ENCODE measurements around the gene EBF3. TPM values are rescaled to one million over a fixed set of nuclear protein-coding genes. Genes with fewer than 3 reads are reported as not detected.

Gene EBF3
- total RNA-seq, 2 experiments from 2014 or later = not detected

- no peaks in the 10 kb centered on the region for H3K36me3 Mint-ChIP-seq (ENCODE audit: low read depth)
- intact Hi-C loops (cut with micrococcal nuclease) = no loop called here
- no peak for DNase-seq
- no peak overlapping the region for H3K4me3 Mint-ChIP-seq
- H3K27ac Mint-ChIP-seq = no peak overlapping the region
- H3K9me3 Mint-ChIP-seq = no peaks in the 10 kb centered on the region
- CTCF ChIA-PET = no interaction called here
- peaks cover 5% of the 10 kb centered on the region for H3K27me3 Mint-ChIP-seq (ENCODE audit: low read depth)
- H3K4me1 Mint-ChIP-seq (ENCODE audit: low read depth) = no peaks in the 10 kb centered on the region
These were observed 19.0 kb downstream of the EBF3 start for GRCh38 chr10:129945064-129945463.

- H3K36me3 Mint-ChIP-seq (ENCODE audit: low read depth) = no peaks in the 10 kb centered on the region
- CTCF ChIA-PET = no interaction called here
- no peak overlapping the region for H3K27ac Mint-ChIP-seq
- no peaks in the 10 kb centered on the region for H3K4me1 Mint-ChIP-seq (ENCODE audit: low read depth)
- DNase-seq = no peak
- intact Hi-C loops (cut with micrococcal nuclease) = no loop called here
- H3K27me3 Mint-ChIP-seq (ENCODE audit: low read depth) = peaks cover 7% of the 10 kb centered on the region
- H3K9me3 Mint-ChIP-seq = no peaks in the 10 kb centered on the region
- no peak overlapping the region for H3K4me3 Mint-ChIP-seq
These were observed 19.6 kb downstream of the EBF3 start for GRCh38 chr10:129944456-129944855.

DNA sequence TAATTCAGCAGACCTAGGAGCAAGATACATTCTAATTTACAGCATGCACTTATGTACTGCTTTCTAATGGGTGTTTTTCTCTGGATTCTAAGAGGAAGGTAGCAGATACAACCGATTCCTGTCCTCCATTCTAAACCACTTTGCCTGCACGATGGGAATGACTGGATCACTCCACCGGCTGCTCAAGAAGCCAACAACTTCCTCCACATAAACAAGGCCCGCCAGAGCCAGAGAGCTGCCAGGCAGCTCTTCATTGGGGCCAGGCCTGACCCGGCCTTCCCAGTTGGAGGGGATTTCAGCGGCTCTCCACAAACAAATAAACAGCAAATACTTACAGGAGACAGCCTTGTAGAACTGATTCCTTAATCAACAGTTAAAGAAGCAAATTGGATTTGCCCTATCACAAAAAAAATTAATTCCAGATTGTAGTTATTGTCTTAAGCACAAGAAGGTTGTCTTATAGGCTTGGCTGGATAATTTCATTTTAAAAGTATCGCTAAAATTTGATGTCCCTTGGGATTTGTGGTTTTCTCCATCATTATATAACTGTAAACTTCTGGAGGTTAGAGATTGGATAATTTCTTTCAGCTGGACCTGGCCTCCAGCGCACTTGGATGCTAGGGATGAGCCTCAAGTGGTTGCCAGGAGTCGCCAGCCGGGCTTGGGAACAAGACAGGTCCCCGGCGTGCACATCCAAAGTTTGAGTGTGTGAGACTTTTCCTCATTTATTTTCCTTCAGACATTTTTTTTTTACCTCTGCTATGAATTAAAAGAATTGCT lies 20.9 kb downstream of the EBF3 start:
- Mint-ChIP-seq H3K4me3 (no peak overlapping the region), H3K36me3 (ENCODE audit: low read depth) (no peaks in the 10 kb centered on the region), H3K27ac (no peak overlapping the region), H3K9me3 (no peaks in the 10 kb centered on the region), H3K27me3 (ENCODE audit: low read depth) (peaks cover 8% of the 10 kb centered on the region), H3K4me1 (ENCODE audit: low read depth) (no peaks in the 10 kb centered on the region)
- intact Hi-C loops (cut with micrococcal nuclease) = no loop called here
- CTCF ChIA-PET = no interaction called here
- DNase-seq = no peak

DNA sequence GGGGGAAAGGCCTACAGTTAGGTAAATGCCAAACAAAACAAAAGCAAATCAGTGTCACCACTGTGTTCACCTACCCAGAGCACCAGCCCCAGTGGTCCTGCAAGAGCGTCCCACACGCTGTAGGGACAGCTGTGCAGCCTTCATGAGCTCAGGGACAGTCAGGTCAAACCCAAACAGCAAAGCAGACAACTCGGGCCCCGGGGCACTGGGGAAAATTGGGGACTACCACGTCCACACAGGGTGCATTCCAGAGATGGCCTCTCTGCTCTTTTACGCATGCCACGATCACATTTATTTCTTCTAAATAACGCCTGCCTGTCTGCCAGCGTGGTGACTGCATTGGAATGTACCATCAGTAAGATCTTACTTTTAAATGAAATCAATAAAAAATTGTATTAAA lies 21.7 kb downstream of the EBF3 start:
- DNase-seq = no peak
- Mint-ChIP-seq H3K9me3 (no peaks in the 10 kb centered on the region), H3K27ac (no peak overlapping the region), H3K27me3 (ENCODE audit: low read depth) (peaks cover 8% of the 10 kb centered on the region), H3K4me1 (ENCODE audit: low read depth) (no peaks in the 10 kb centered on the region), H3K4me3 (no peak overlapping the region), H3K36me3 (ENCODE audit: low read depth) (no peaks in the 10 kb centered on the region)
- intact Hi-C loops (cut with micrococcal nuclease) = no loop called here
- CTCF ChIA-PET = no interaction called here

- intact Hi-C loops (cut with micrococcal nuclease) = no loop called here
These were observed 22.1 kb downstream of the EBF3 start for GRCh38 chr10:129942019-129942277.

DNA sequence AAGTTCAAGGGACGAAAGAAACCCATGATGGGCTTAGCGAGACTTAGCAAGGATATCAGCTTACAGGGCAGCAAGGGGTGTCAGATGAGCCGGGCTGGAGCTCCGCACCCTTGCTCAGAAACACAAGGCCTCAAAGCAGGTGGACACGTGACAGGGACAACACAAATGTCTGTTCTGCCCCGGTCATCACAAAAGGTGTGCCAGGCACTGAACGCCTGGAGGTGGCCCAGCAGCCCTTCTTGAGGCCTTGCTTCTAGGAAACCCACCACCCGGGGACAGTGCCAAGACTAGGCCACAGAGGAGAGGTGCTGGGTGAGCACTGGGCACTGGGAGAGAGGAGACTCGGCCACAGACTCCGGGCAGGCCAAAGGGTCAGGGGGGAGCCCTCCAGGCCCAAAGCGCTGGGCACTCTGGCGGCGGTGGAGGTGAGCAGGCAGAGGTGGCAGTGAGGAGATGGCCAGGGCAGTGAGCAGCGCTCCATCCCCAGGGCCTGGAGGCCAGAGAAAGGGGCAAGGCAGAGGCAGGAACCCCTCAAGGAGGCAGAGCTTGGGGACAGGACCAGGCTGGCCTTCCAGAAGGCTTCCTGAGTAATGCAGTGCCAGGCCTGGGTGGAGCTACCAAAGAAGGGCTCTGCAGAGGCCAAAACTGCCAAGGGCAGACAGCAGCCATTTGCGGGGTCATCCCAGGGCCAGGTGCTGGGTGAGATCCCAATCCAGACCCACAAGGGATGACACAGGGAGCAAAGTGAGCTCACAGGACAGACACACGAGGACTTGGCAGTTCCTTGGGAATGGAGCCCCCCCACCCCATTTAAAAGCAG lies 22.7 kb downstream of the EBF3 start:
- DNase-seq = no peak
- intact Hi-C loops (cut with micrococcal nuclease) = no loop called here
- H3K36me3 Mint-ChIP-seq (ENCODE audit: low read depth) = no peaks in the 10 kb centered on the region
- H3K4me3 Mint-ChIP-seq = no peak overlapping the region
- no peaks in the 10 kb centered on the region for H3K9me3 Mint-ChIP-seq
- CTCF ChIA-PET = interaction anchor here (0.7 kb wide), 1 partner anchor 947 kb away, joined by 3 read pairs; no protein-coding TSS in a partner anchor
- peaks cover 7% of the 10 kb centered on the region for H3K27me3 Mint-ChIP-seq (ENCODE audit: low read depth)
- no peak overlapping the region for H3K27ac Mint-ChIP-seq
- no peaks in the 10 kb centered on the region for H3K4me1 Mint-ChIP-seq (ENCODE audit: low read depth)

More at GRCh38 chr10:129942019-129942277, 22.1 kb downstream of the EBF3 start:
- Mint-ChIP-seq H3K27ac (no peak overlapping the region), H3K36me3 (ENCODE audit: low read depth) (no peaks in the 10 kb centered on the region), H3K9me3 (no peaks in the 10 kb centered on the region), H3K4me1 (ENCODE audit: low read depth) (no peaks in the 10 kb centered on the region), H3K27me3 (ENCODE audit: low read depth) (peaks cover 8% of the 10 kb centered on the region), H3K4me3 (no peak overlapping the region)
- CTCF ChIA-PET = interaction anchor here (0.7 kb wide), 1 partner anchor 948 kb away, joined by 3 read pairs; no protein-coding TSS in a partner anchor
- no peak for DNase-seq

DNA sequence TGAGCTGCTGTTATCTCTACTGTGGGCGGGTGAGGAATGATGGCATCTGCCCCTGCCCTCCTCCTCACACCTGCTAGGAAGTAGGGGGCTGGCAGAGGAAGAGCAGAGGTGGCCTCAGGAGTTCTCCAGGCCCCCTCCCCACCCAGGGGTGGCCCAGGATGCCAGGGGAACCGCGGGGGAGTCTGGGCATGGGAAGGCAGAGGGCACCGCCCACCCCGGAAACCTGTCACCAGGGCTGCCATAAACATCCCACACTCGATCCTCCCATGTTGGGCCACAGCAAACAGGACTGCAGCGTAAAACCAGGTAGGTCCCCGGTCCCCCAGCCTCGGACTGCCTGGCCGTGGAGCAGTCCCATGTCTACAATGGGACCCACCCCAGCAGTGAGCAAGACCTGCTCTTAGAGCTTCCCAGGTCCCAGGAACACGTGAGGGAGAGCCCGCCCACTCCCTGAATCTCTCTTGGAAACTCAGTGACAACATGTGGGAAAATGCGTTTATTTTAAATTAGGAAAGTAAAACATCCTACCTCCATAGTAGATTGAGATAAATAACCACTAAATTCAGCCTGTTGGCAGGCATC lies 23.4 kb downstream of the EBF3 start:
- Mint-ChIP-seq H3K27ac (no peak overlapping the region), H3K27me3 (ENCODE audit: low read depth) (peaks cover 6% of the 10 kb centered on the region), H3K4me3 (no peak overlapping the region), H3K36me3 (ENCODE audit: low read depth) (no peaks in the 10 kb centered on the region), H3K4me1 (ENCODE audit: low read depth) (no peaks in the 10 kb centered on the region), H3K9me3 (no peaks in the 10 kb centered on the region)
- intact Hi-C loops (cut with micrococcal nuclease) = no loop called here
- CTCF ChIA-PET = no interaction called here
- no peak for DNase-seq

GRCh38 chr10:129939416-129940275 lies 24.4 kb downstream of the EBF3 start:
- no peaks in the 10 kb centered on the region for H3K36me3 Mint-ChIP-seq (ENCODE audit: low read depth)
- no peak for DNase-seq
- peaks cover 3% of the 10 kb centered on the region for H3K27me3 Mint-ChIP-seq (ENCODE audit: low read depth)
- no peak overlapping the region for H3K4me3 Mint-ChIP-seq
- no peaks in the 10 kb centered on the region for H3K4me1 Mint-ChIP-seq (ENCODE audit: low read depth)
- H3K27ac Mint-ChIP-seq = no peak overlapping the region
- H3K9me3 Mint-ChIP-seq = no peaks in the 10 kb centered on the region
- intact Hi-C loops (cut with micrococcal nuclease) = no loop called here
- CTCF ChIA-PET = interaction anchor here (0.8 kb wide), 1 partner anchor 32 kb away, joined by 3 read pairs; no protein-coding TSS in a partner anchor

- Mint-ChIP-seq H3K27me3 (ENCODE audit: low read depth) (peaks cover 6% of the 10 kb centered on the region), H3K9me3 (no peaks in the 10 kb centered on the region), H3K27ac (no peak overlapping the region), H3K4me1 (ENCODE audit: low read depth) (no peaks in the 10 kb centered on the region), H3K4me3 (no peak overlapping the region), H3K36me3 (ENCODE audit: low read depth) (no peaks in the 10 kb centered on the region)
- intact Hi-C loops (cut with micrococcal nuclease) = no loop called here
- DNase-seq = no peak
- CTCF ChIA-PET = no interaction called here
These were observed 25.6 kb downstream of the EBF3 start for GRCh38 chr10:129938460-129938859.

DNA sequence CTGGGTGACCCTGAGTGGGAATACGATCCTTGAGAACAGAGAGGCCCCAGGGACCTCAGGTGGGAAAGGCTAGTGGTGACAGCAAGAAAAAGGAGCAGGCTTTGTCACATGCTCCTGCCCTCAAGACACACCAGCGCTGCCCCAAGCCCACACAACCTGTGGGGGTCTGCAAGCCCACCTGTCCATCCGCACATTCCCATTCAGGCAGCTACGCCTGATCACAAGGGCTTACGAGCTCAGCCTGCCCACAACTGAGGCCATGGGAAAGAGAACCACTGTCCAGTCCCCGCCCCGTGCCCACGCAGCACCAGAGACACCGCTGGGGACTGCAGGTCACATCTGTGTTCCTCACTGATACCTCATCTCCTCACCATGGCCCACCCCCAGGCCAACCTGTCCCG lies 26.7 kb downstream of the EBF3 start:
- Mint-ChIP-seq H3K27ac (no peak overlapping the region), H3K4me1 (ENCODE audit: low read depth) (no peaks in the 10 kb centered on the region), H3K36me3 (ENCODE audit: low read depth) (no peaks in the 10 kb centered on the region), H3K9me3 (no peaks in the 10 kb centered on the region), H3K27me3 (ENCODE audit: low read depth) (peaks cover 6% of the 10 kb centered on the region), H3K4me3 (no peak overlapping the region)
- CTCF ChIA-PET = no interaction called here
- no peak for DNase-seq
- intact Hi-C loops (cut with micrococcal nuclease) = no loop called here

- no peaks in the 10 kb centered on the region for H3K9me3 Mint-ChIP-seq
- CTCF ChIA-PET = no interaction called here
- H3K4me1 Mint-ChIP-seq (ENCODE audit: low read depth) = no peaks in the 10 kb centered on the region
These were observed 27.2 kb downstream of the EBF3 start for GRCh38 chr10:129936923-129937300.

GRCh38 chr10:129936266-129936922 lies 27.7 kb downstream of the EBF3 start:
- no peaks in the 10 kb centered on the region for H3K36me3 Mint-ChIP-seq (ENCODE audit: low read depth)
- CTCF ChIA-PET = interaction anchor here (0.6 kb wide), 1 partner anchor 415 kb away, joined by 4 read pairs; no protein-coding TSS in a partner anchor
- no peak overlapping the region for H3K4me3 Mint-ChIP-seq
- no peak for DNase-seq
- peaks cover 6% of the 10 kb centered on the region for H3K27me3 Mint-ChIP-seq (ENCODE audit: low read depth)
- no peak overlapping the region for H3K27ac Mint-ChIP-seq
- intact Hi-C loops (cut with micrococcal nuclease) = no loop called here
- H3K9me3 Mint-ChIP-seq = no peaks in the 10 kb centered on the region
- H3K4me1 Mint-ChIP-seq (ENCODE audit: low read depth) = no peaks in the 10 kb centered on the region

More at GRCh38 chr10:129936923-129937300, 27.2 kb downstream of the EBF3 start:
- H3K36me3 Mint-ChIP-seq (ENCODE audit: low read depth) = no peaks in the 10 kb centered on the region
- DNase-seq = no peak
- H3K4me3 Mint-ChIP-seq = no peak overlapping the region
- no peak overlapping the region for H3K27ac Mint-ChIP-seq
- intact Hi-C loops (cut with micrococcal nuclease) = no loop called here
- peaks cover 6% of the 10 kb centered on the region for H3K27me3 Mint-ChIP-seq (ENCODE audit: low read depth)
